GM03348 (cell line): Measurements from ENCODE around the gene NAA60.
"Not testable (repeated sequence)": the region's sequence is repeated elsewhere in the genome, so short reads cannot be mapped to it uniquely, and the experiment has no call there.

Source experiments
- DNase-seq: peaks from one replicate; pipeline ENCODE4 v3.0.0; 2012; ENCODE audit warnings: low spot score

The NAA60 gene

GRCh38 chr16:3465301-3465700, 21.8 kb downstream of the NAA60 start:
- DNase-seq: no peak

- no peak for DNase-seq
Observed at GRCh38 chr16:3465911-3466584, 22.6 kb downstream of the NAA60 start.

GRCh38 chr16:3467182-3467581, 23.7 kb downstream of the NAA60 start:
- DNase-seq: no peak

- no peak for DNase-seq
Observed at GRCh38 chr16:3467921-3468320, 24.4 kb downstream of the NAA60 start.

- DNase-seq: no peak
Observed at GRCh38 chr16:3468501-3468900, 25.0 kb downstream of the NAA60 start.

- DNase-seq: no peak
Observed at GRCh38 chr16:3469736-3470135, 26.3 kb downstream of the NAA60 start.

- DNase-seq: no peak
Observed at GRCh38 chr16:3470723-3471122, 27.2 kb downstream of the NAA60 start.

- no peak for DNase-seq
Observed at GRCh38 chr16:3471518-3472176, 28.2 kb downstream of the NAA60 start.

- DNase-seq: no peak
Observed at GRCh38 chr16:3472878-3473595, 29.6 kb downstream of the NAA60 start.

- not testable (repeated sequence) for DNase-seq
Observed at GRCh38 chr16:3473596-3473943, 30.1 kb downstream of the NAA60 start.

- DNase-seq: no peak
Observed at GRCh38 chr16:3474136-3474779, 30.8 kb downstream of the NAA60 start.

- DNase-seq: not testable (repeated sequence)
Observed at GRCh38 chr16:3474870-3475269, 31.4 kb downstream of the NAA60 start.

- DNase-seq: no peak
Observed at GRCh38 chr16:3475604-3476375, 32.3 kb downstream of the NAA60 start.

- DNase-seq: no peak
Observed at GRCh38 chr16:3476409-3476808, 32.9 kb downstream of the NAA60 start.

- DNase-seq: no peak
Observed at GRCh38 chr16:3478242-3478925, 34.9 kb downstream of the NAA60 start.

GRCh38 chr16:3479654-3480216, 36.3 kb downstream of the NAA60 start:
- no peak for DNase-seq

- no peak for DNase-seq
Observed at GRCh38 chr16:3480901-3481695, 37.6 kb downstream of the NAA60 start.

GRCh38 chr16:3481696-3482658, 38.5 kb downstream of the NAA60 start:
- no peak for DNase-seq

GRCh38 chr16:3482659-3483241, 39.3 kb downstream of the NAA60 start:
- no peak for DNase-seq
